Hepatocyte (in vitro differentiated cells): ENCODE data around the gene VGLL1.

Experiments
- EZH2 ChIP-seq: fragments of 200-600 bp; sonication (generic); IDR thresholded peaks from 2 replicates; pipeline ENCODE4 v1.6.1; 2016; ENCODE audit warnings: antibody characterized with exemption, mild to moderate bottlenecking, borderline replicate concordance
- EZH2phosphoT487 ChIP-seq: fragments of 200-600 bp; sonication (generic); IDR thresholded peaks from one replicate; pipeline ENCODE4 v1.6.1; 2018; ENCODE audit warnings: antibody characterized with exemption, mild to moderate bottlenecking, low read depth, moderate library complexity; ENCODE audit not compliant: unreplicated experiment, severe bottlenecking
- TF ChIP-seq, protein P1 (sequence below): fragments of 200-600 bp; sonication (generic); IDR thresholded peaks from 2 replicates; pipeline ENCODE4 v1.5.1; 2016; ENCODE audit warnings: antibody characterized with exemption, mild to moderate bottlenecking; ENCODE audit not compliant: poor library complexity

- TF ChIP-seq, protein P1, sequence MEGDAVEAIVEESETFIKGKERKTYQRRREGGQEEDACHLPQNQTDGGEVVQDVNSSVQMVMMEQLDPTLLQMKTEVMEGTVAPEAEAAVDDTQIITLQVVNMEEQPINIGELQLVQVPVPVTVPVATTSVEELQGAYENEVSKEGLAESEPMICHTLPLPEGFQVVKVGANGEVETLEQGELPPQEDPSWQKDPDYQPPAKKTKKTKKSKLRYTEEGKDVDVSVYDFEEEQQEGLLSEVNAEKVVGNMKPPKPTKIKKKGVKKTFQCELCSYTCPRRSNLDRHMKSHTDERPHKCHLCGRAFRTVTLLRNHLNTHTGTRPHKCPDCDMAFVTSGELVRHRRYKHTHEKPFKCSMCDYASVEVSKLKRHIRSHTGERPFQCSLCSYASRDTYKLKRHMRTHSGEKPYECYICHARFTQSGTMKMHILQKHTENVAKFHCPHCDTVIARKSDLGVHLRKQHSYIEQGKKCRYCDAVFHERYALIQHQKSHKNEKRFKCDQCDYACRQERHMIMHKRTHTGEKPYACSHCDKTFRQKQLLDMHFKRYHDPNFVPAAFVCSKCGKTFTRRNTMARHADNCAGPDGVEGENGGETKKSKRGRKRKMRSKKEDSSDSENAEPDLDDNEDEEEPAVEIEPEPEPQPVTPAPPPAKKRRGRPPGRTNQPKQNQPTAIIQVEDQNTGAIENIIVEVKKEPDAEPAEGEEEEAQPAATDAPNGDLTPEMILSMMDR, result no peak
- TF ChIP-seq EZH2phosphoT487 (no peak), EZH2 (no peak)
Measured at GRCh38 chrX:136572030-136572429, 40.0 kb downstream of the VGLL1 start.
